GM19467 (cell line): ENCODE data around the gene SREBF2.
A peak's percentile ranks its signal among the peaks of the same experiment; 100 is the strongest.
"Not testable (repeated sequence)": the region's sequence is repeated elsewhere in the genome, so short reads cannot be mapped to it uniquely, and the experiment has no call there.

Experiments used
- ATAC-seq: cut with Tn5 transposase; IDR thresholded peaks from one replicate; pipeline ENCODE4 v1.9.1; 2021; ENCODE audit warnings: mild to moderate bottlenecking, moderate library complexity; ENCODE audit not compliant: unreplicated experiment

The SREBF2 gene

GRCh38 chr22:41841085-41841712 is 8.3 kb downstream of the SREBF2 start:
- ATAC-seq, result no peak

GRCh38 chr22:41842996-41843970 is 10.4 kb downstream of the SREBF2 start:
- ATAC-seq, result no peak

GRCh38 chr22:41844036-41844435 is 11.1 kb downstream of the SREBF2 start:
- no peak for ATAC-seq

- no peak for ATAC-seq
These were observed 11.6 kb downstream of the SREBF2 start for GRCh38 chr22:41844513-41844912.

- no peak for ATAC-seq
These were observed 12.7 kb downstream of the SREBF2 start for GRCh38 chr22:41845380-41846267.

- ATAC-seq, result no peak
These were observed 13.5 kb downstream of the SREBF2 start for GRCh38 chr22:41846268-41846987.

GRCh38 chr22:41847300-41847699 is 14.4 kb downstream of the SREBF2 start:
- no peak for ATAC-seq

GRCh38 chr22:41848468-41848867 is 15.6 kb downstream of the SREBF2 start:
- ATAC-seq, result no peak

GRCh38 chr22:41856469-41856868 is 23.6 kb downstream of the SREBF2 start:
- ATAC-seq, result no peak

GRCh38 chr22:41857155-41857859 is 24.4 kb downstream of the SREBF2 start:
- ATAC-seq, result no peak

- no peak for ATAC-seq
These were observed 24.9 kb downstream of the SREBF2 start for GRCh38 chr22:41857860-41858199.

- ATAC-seq, result peak; percentile 35
These were observed 29.2 kb downstream of the SREBF2 start for GRCh38 chr22:41862160-41862529.

GRCh38 chr22:41862530-41863266 is 29.8 kb downstream of the SREBF2 start:
- ATAC-seq, result peak; percentile 46

GRCh38 chr22:41863472-41863871 is 30.6 kb downstream of the SREBF2 start:
- no peak for ATAC-seq

GRCh38 chr22:41868556-41868955 is 35.7 kb downstream of the SREBF2 start:
- no peak for ATAC-seq

- not testable (repeated sequence) for ATAC-seq
These were observed 37.2 kb downstream of the SREBF2 start for GRCh38 chr22:41870081-41870480.

- no peak for ATAC-seq
These were observed 37.9 kb downstream of the SREBF2 start for GRCh38 chr22:41870786-41871185.

- no peak for ATAC-seq
These were observed 40.5 kb downstream of the SREBF2 start for GRCh38 chr22:41873391-41873790.

- ATAC-seq, result no peak
These were observed 41.2 kb downstream of the SREBF2 start for GRCh38 chr22:41874090-41874489.
